ENCODE data around the gene RGS12. TPM values are rescaled to one million over a fixed set of nuclear protein-coding genes. Genes with fewer than 3 reads are reported as not detected.
A peak's percentile ranks its signal among the peaks of the same experiment; 100 is the strongest.

RGS12 gene
- total and polyA plus RNA-seq, 2 donors (not counting 1 experiment from before 2014, with no cell fraction given), result 3.5 to 13.9 TPM

GRCh38 chr4:3294401-3295241 is 1.8 kb downstream of the RGS12 start:
- 95% methylated on average over 19 of the region's 19 CpGs for WGBS (ENCODE audit: insufficient coverage)
- ChIA-PET POLR2A (no interaction called here), CTCF (interaction anchor here (0.7 kb wide), 1 partner anchor 1644 kb away, joined by 3 read pairs; no protein-coding TSS in a partner anchor)
- H3K9ac ChIP-seq (ENCODE audit: low read length), result no peak overlapping the region
- no peak overlapping the region for H3K27ac Mint-ChIP-seq
- no peaks in the 10 kb centered on the region for H3K9me3 Mint-ChIP-seq (ENCODE audit: insufficient read depth)
- DNase-seq, result no peak
- H3K4me1 Mint-ChIP-seq, result peaks cover 13% of the 10 kb centered on the region
- H3K4me3 Mint-ChIP-seq, result peak overlapping the region; percentile 83
- H3K9me3 ChIP-seq (ENCODE audit: control extremely low read depth in 1 of 3, control insufficient read depth in 2 of 3, insufficient read depth in 1 of 3, low read length in 2 of 3), result peaks cover 0 to 7% (median 0%) of the 10 kb centered on the region in 3 donors
- H3K4me3 ChIP-seq (ENCODE audit: control extremely low read depth in 1 of 5, extremely low read depth in 1 of 5, insufficient read depth in 1 of 5, low read depth in 2 of 5, low read length in 4 of 5), result no peak overlapping the region
- no peaks in the 10 kb centered on the region for H3K36me3 ChIP-seq (replicated peaks in 1 of 2; ENCODE audit: control extremely low read depth in 1 of 2, control insufficient read depth in 1 of 2, extremely low read depth in 1 of 2, insufficient read depth in 2 of 2, low read length in 1 of 2)
- H2AFZ ChIP-seq (ENCODE audit: insufficient read depth, low read depth, low read length, poor library complexity, severe bottlenecking), result no peak overlapping the region
- peaks cover 0 to 17% (median 3%) of the 10 kb centered on the region in 4 experiments for H3K27me3 ChIP-seq (replicated peaks in 1 of 4; ENCODE audit: control extremely low read depth in 1 of 4, control insufficient read depth in 3 of 4, insufficient read depth in 4 of 4, low read length in 3 of 4)
- no peak overlapping the region for H3K4me2 ChIP-seq (replicated peaks; ENCODE audit: low read depth, low read length, poor library complexity, severe bottlenecking)
- intact Hi-C loops (cut with micrococcal nuclease), result loop anchor here (5.0 kb wide), 1 partner anchor 1712 kb away; no protein-coding TSS in a partner anchor
- H3K4me1 ChIP-seq (ENCODE audit: control insufficient read depth in 2 of 2, insufficient read depth in 2 of 2, low read length in 2 of 2), result peaks cover 7 to 17% of the 10 kb centered on the region in 2 donors
- no peak overlapping the region for H3K27ac ChIP-seq (ENCODE audit: low read length in 2 of 2)
- peaks cover 13% of the 10 kb centered on the region for H3K27me3 Mint-ChIP-seq
- no peak for TF ChIP-seq CTCF (IDR thresholded peaks at IDR 0.05)
- TF ChIP-seq EZH2 (IDR thresholded peaks at IDR 0.05; ENCODE audit: borderline replicate concordance, insufficient read depth, low read depth, low read length, poor library complexity, severe bottlenecking), result no peak
- H4K20me1 ChIP-seq (ENCODE audit: control insufficient read depth, insufficient read depth, low read length, poor library complexity, severe bottlenecking), result no peaks in the 10 kb centered on the region
- H3K79me2 ChIP-seq (ENCODE audit: control insufficient read depth, insufficient read depth, low read length), result no peaks in the 10 kb centered on the region
- no peak for ATAC-seq (ENCODE audit: low read depth)

All from B cell (primary cell).